Pancreas (tissue), 10 donors: ENCODE data around the gene RALGDS. TPM values are rescaled to one million over a fixed set of nuclear protein-coding genes. Genes with fewer than 3 reads are reported as not detected.

ENCODE experiments used
- ATAC-seq, 4 donors: fragments of 200-7000 bp; cut with Tn5 transposase; one replicate each; pipeline versions ENCODE4 v1.8.0 to v1.9.1; 2020; ENCODE audit warnings: mild to moderate bottlenecking in 4 of 4, moderate library complexity in 4 of 4
- DNase-seq, 6 donors: peaks; one replicate each; pipeline ENCODE4 v3.0.0-alpha.2; 2020
- FAIRE-seq: peaks from 2 replicates; lab custom pipeline; 2012; peaks lifted over from hg19 to GRCh38; lab: Jason Lieb, UNC
- H3K27ac ChIP-seq, 4 donors: fragments of 200-600 bp; sonication (generic); 1 replicate in 3 of 4; 2 replicates in 1 of 4; pipeline versions ENCODE4 v1.5.0 to v1.8.0; 2020
- H3K27me3 ChIP-seq, 4 donors: fragments of 200-600 bp; one replicate each; pipeline ENCODE4 v1.8.0; 2021
- H3K36me3 ChIP-seq, 3 donors: fragments of 200-600 bp; sonication (generic) in 1 of 3; one replicate each; pipeline versions ENCODE4 v1.5.0 to v1.8.0; 2020 to 2021
- H3K4me1 ChIP-seq, 3 donors: fragments of 200-600 bp; one replicate each; pipeline ENCODE4 v1.8.0; 2021
- H3K4me3 ChIP-seq, 4 donors: fragments of 200-600 bp; sonication (generic) in 2 of 4; one replicate each; pipeline versions ENCODE4 v1.5.0 to v1.8.0; 2020 to 2021
- H3K9me3 ChIP-seq, 4 donors: fragments of 200-600 bp; one replicate each; pipeline ENCODE4 v1.8.0; 2021
- CTCF ChIP-seq, 4 donors: fragments of 200-600 bp; sonication (generic) in 3 of 4; IDR thresholded peaks; one replicate each; pipeline versions ENCODE4 v1.5.0 to v1.8.0; 2021; ENCODE audit warnings: antibody characterized with exemption in 4 of 4
- WGBS, 2 donors: extraction: QIAGEN DNeasy Blood & Tissue Kit; methylation state at CpG; one replicate each; pipeline ENCODE4 v1.1.7; 2013; 5-methylcytosine and 5-hydroxymethylcytosine counted together
- intact Hi-C, 3 donors: fragments of 100-400 bp; cut with DNase I; formaldehyde crosslinking; loops; one replicate each; pipeline versions ENCODE4 v1.11.1 to v1.14.2; 2022
- polyA plus RNA-seq, 2 donors: library from polyadenylated mRNA; stranded (reverse); fragments of 200-250 nt; gene quantifications; one replicate each; pipeline ENCODE4 v1.2.3, GENCODE V29; 2013
- total RNA-seq, 6 donors: library from RNA; stranded (reverse); fragmentation: NEBNext Ultra II Directional in 4 of 6; extraction: Animal tissue kit (Norgen Biotek cat#: 25700) in 4 of 6; gene quantifications; one replicate each; pipeline versions ENCODE4 v1.2.1 to v1.2.4, GENCODE V29; 2021 to 2023
- donor health status: healthy with polysubstance abuse.
- donor health status: DM: no; HTN: no; CAD: no; lungs with moderate emphysema.
- donor health status: DM: no; HTN: no; CAD: no.
- donor health status: control.
- donor health status: control.
- donor health status: Bipolar disorder and iron deficiency.
- donor health status: DM: yes; HTN: yes; CAD: no.
- donor health status: DM: no; HTN: no; CAD: no.
- donor health status: DM: no; HTN: no; CAD: no.
- donor health status: DM: yes; HTN: yes; CAD: no.

The RALGDS gene
- total and polyA plus RNA-seq, 8 donors: 16.1 to 69.7 (median 20.5) TPM

DNA sequence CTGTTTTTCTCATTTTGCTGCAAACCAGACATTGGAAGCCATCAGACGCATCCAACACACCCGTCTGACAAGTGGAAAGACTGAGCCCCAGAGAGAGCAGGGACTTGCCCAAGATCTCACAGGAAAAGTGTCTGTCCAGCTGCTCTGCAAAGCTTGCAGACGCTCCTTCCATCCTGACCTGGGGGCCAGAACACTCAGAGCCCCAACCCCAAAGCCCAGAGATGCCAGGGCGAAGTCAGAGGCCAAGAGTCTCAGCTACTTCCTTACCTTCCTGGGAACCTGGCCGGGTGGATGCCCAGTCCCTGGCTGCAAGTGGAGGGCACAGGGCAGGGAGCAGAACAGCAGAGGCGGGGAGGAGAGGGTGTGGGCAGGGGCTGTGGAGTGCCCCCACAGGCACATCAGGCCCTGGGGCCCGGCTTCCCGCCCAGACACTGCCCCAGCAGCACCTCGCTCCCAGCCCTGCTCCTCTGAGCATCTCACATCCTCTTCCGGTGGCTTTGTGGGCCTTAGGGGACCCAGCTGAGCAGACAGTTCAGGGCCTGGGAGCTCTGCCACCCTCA lies 9.7 kb upstream of the RALGDS start:
- peaks cover 44 to 63% (median 47%) of the 10 kb centered on the region in 3 donors for H3K4me1 ChIP-seq
- no peak overlapping the region for H3K4me3 ChIP-seq
- H3K27me3 ChIP-seq: no peaks in the 10 kb centered on the region
- 87 to 94% methylated on average over 8 to 10 of the region's 10 CpGs for WGBS, 2 donors
- TF ChIP-seq CTCF (IDR thresholded peaks at IDR 0.05): no peak
- ATAC-seq: no peak
- no peaks in the 10 kb centered on the region for H3K9me3 ChIP-seq
- intact Hi-C loops: no loop called here
- H3K36me3 ChIP-seq: no peaks in the 10 kb centered on the region
- peak in 2 of 6 donors; percentile 39 to 70 for DNase-seq
- no peak for FAIRE-seq
- H3K27ac ChIP-seq: no peak overlapping the region

DNA sequence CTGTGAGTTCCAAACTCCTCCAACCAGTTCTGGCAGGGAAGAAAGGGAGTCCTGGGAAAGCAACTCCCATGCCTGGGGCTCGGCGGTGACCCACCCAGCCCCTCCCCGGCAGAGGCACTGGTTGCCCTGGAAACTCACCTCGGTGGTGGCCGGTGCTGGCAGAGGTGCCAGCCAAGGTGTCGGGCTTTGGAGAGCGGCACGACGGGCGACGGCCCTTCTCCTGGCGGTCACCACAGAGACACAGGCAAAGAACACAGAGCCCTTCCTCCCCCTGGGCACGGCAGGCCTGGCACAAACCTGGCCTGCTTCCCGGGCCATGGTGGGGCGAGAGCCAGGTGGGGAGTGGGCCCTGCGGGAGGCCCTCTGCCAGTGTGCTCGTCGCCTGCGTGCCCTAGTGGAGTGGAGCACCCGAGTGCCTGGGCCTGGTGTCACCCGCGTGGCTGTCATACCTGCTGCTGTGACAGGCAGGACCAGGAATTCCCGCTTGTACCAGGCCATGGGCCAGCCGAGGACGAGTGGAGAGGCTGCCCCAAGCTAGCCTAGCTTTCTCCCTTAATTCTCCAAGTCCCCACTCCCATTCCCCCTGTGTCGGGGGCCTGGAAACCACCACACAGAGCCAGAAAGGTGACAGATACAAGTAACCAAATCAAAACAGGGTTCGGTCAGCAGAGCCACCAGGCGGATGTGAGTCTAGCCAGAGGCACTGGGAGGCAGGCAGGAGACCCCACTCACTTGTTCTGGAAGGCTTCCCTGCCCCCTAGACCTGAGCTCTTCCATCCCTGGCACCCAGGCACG lies 8.2 kb upstream of the RALGDS start:
- no peaks in the 10 kb centered on the region for H3K27me3 ChIP-seq
- H3K4me3 ChIP-seq: no peak overlapping the region
- peak overlapping the region; percentile 18 to 83 (median 56) for H3K27ac ChIP-seq
- intact Hi-C loops: no loop called here
- no peak for FAIRE-seq
- H3K36me3 ChIP-seq: no peaks in the 10 kb centered on the region
- peak in 4 of 6 donors; percentile 26 to 73 (median 46) for DNase-seq
- 65 to 68% methylated on average over 26 to 29 of the region's 29 CpGs for WGBS, 2 donors
- H3K9me3 ChIP-seq: no peaks in the 10 kb centered on the region
- no peak for TF ChIP-seq CTCF (IDR thresholded peaks at IDR 0.05)
- peaks cover 31 to 50% (median 31%) of the 10 kb centered on the region in 3 donors for H3K4me1 ChIP-seq
- ATAC-seq: peak in 1 of 4 donors; percentile 3

DNA sequence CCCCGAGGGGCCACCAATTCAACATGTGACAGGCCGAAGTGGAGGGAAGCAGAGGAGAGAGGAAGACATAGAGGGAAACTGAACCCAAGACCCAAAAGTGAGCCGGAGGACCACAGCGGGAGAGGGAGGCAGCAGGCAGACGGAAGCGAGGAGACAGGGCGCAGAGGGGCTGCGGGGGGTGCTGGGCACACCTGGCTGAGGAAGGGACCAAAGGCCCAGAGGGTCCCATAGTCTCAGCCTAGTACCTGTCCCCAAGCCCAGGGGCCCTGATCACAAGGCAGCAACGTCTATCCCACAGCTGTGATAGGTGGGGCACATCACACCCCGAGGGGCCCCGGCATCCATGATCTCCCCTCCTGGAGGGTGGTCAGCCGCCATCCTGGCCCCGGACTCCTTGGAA lies 7.1 kb upstream of the RALGDS start:
- TF ChIP-seq CTCF (IDR thresholded peaks at IDR 0.05): no peak
- peaks cover 21 to 44% (median 23%) of the 10 kb centered on the region in 3 donors for H3K4me1 ChIP-seq

GRCh38 chr9:133127340-133127981 lies 6.4 kb upstream of the RALGDS start:
- intact Hi-C loops: no loop called here
- no peak overlapping the region for H3K4me3 ChIP-seq
- peaks cover 14 to 45% (median 19%) of the 10 kb centered on the region in 3 donors for H3K4me1 ChIP-seq
- no peaks in the 10 kb centered on the region for H3K9me3 ChIP-seq
- H3K27ac ChIP-seq: peak overlapping the region; percentile 44 to 83 (median 74)
- H3K27me3 ChIP-seq: no peaks in the 10 kb centered on the region
- DNase-seq (peak in 5 of 6 donors; percentile 78 to 90 (median 85)), ATAC-seq (peak; percentile 73 to 79 (median 76)), FAIRE-seq (no peak)
- no peaks in the 10 kb centered on the region for H3K36me3 ChIP-seq
- 56 to 60% methylated on average over 20 to 23 of the region's 23 CpGs for WGBS, 2 donors
- no peak for TF ChIP-seq CTCF (IDR thresholded peaks at IDR 0.05)

More for the DNA sequence above, 7.1 kb upstream of the RALGDS start:
- intact Hi-C loops: no loop called here
- H3K9me3 ChIP-seq: no peaks in the 10 kb centered on the region
- peak overlapping the region; percentile 62 to 83 (median 74) for H3K27ac ChIP-seq
- DNase-seq (peak in 2 of 6 donors; percentile 16 to 42), ATAC-seq (no peak), FAIRE-seq (no peak)
- 88 to 90% methylated on average over 12 to 13 of the region's 13 CpGs for WGBS, 2 donors
- H3K27me3 ChIP-seq: no peaks in the 10 kb centered on the region
- no peak overlapping the region for H3K4me3 ChIP-seq
- no peaks in the 10 kb centered on the region for H3K36me3 ChIP-seq
